K562 (cell line): ENCODE measurements around the gene ATRNL1.

Source experiments
- FOXJ2 ChIP-seq: fragments of 200-800 bp; sonication (Bioruptor generic); IDR thresholded peaks from 2 replicates; pipeline ENCODE4 v1.6.1; 2016; ENCODE audit warnings: missing genetic modification characterization, missing compliant biosample characterization
- PRPF4 ChIP-seq: fragments of 200-400 bp; formaldehyde crosslinking; IDR thresholded peaks from one replicate; pipeline ENCODE4 v1.6.1; 2017; ENCODE audit warnings: low read length, low read depth, mild to moderate bottlenecking; ENCODE audit not compliant: insufficient read depth, poor library complexity, severe bottlenecking
- ZNF121 ChIP-seq: sonication (generic); formaldehyde crosslinking; conservative IDR thresholded peaks from 2 replicates; pipeline ENCODE4 v1.8.0; 2022; ENCODE audit warnings: missing genetic modification reagents

- TF ChIP-seq ZNF121 (CRISPR knock-in tag) (no peak), FOXJ2 (tag) (no peak), PRPF4 (no peak)
Observed at GRCh38 chr10:115957786-115958442, 864.7 kb downstream of the ATRNL1 start.
